Skeletal muscle satellite cell (primary cell): ENCODE results near the gene HAP1. TPM values are rescaled to one million over a fixed set of nuclear protein-coding genes. Genes with fewer than 3 reads are reported as not detected.
"Not testable (repeated sequence)": the region's sequence is repeated elsewhere in the genome, so short reads cannot be mapped to it uniquely, and the experiment has no call there.

Experiments
- H3K27me3 ChIP-seq: 2 replicates; pipeline ENCODE4 v1.7.0; 2013; ENCODE audit warnings: low read length; ENCODE audit not compliant: control insufficient read depth, insufficient read depth
- H3K36me3 ChIP-seq: 2 replicates; pipeline ENCODE4 v1.7.0; 2013; ENCODE audit warnings: mild to moderate bottlenecking, control low read depth, low read length; ENCODE audit not compliant: insufficient read depth
- H3K4me1 ChIP-seq: 2 replicates; pipeline ENCODE4 v1.7.0; 2013; ENCODE audit warnings: low read length; ENCODE audit not compliant: control insufficient read depth, insufficient read depth
- H3K4me2 ChIP-seq: 2 replicates; pipeline ENCODE4 v1.7.0; 2013; ENCODE audit warnings: mild to moderate bottlenecking, low read length
- H3K4me3 ChIP-seq: 2 replicates; pipeline ENCODE4 v1.7.0; 2013; ENCODE audit warnings: low read length
- H3K9ac ChIP-seq: 2 replicates; pipeline ENCODE4 v1.7.0; 2013; ENCODE audit warnings: mild to moderate bottlenecking, low read depth, low read length, moderate library complexity
- H3K9me3 ChIP-seq: replicated peaks from 2 replicates; pipeline ENCODE4 v1.7.0; 2013; ENCODE audit warnings: mild to moderate bottlenecking, control low read depth, low read length
- total RNA-seq: library from RNA; depleted of rRNA; stranded (reverse); fragments of >200 nt; gene quantifications from 2 replicates; pipeline ENCODE4 v1.2.3, GENCODE V29; 2012; rRNA removed

Gene HAP1, protein sequence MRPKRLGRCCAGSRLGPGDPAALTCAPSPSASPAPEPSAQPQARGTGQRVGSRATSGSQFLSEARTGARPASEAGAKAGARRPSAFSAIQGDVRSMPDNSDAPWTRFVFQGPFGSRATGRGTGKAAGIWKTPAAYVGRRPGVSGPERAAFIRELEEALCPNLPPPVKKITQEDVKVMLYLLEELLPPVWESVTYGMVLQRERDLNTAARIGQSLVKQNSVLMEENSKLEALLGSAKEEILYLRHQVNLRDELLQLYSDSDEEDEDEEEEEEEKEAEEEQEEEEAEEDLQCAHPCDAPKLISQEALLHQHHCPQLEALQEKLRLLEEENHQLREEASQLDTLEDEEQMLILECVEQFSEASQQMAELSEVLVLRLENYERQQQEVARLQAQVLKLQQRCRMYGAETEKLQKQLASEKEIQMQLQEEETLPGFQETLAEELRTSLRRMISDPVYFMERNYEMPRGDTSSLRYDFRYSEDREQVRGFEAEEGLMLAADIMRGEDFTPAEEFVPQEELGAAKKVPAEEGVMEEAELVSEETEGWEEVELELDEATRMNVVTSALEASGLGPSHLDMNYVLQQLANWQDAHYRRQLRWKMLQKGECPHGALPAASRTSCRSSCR
- total RNA-seq = not detected in 2 replicates

- Histone ChIP-seq H3K4me2 (peak within 1 kb of the TSS; percentile 84), H3K9ac (no peak within 1 kb of the TSS), H3K4me3 (peak within 1 kb of the TSS; percentile 64), H3K4me1 (peaks cover 12% of the 10 kb centered on the region), H3K27me3 (peaks cover 70% of the 10 kb centered on the region), H3K36me3 (no peaks in the 10 kb centered on the region), H3K9me3 (no peaks in the 10 kb centered on the region)
Measured at GRCh38 chr17:41734139-41734948, at the start of gene HAP1. Gene HAP1 (minus strand): TSS chr17:41734643. CDS start chr17:41734634, 9 bp downstream.

GRCh38 chr17:41782142-41782541 lies 47.7 kb upstream of the HAP1 start:
- H3K9me3 ChIP-seq = no peaks in the 10 kb centered on the region
- no peak overlapping the region for H3K4me3 ChIP-seq
- H3K36me3 ChIP-seq = no peaks in the 10 kb centered on the region
- peaks cover 38% of the 10 kb centered on the region for H3K4me1 ChIP-seq
- peaks cover 23% of the 10 kb centered on the region for H3K27me3 ChIP-seq
- no peak overlapping the region for H3K9ac ChIP-seq
- no peak overlapping the region for H3K4me2 ChIP-seq

DNA sequence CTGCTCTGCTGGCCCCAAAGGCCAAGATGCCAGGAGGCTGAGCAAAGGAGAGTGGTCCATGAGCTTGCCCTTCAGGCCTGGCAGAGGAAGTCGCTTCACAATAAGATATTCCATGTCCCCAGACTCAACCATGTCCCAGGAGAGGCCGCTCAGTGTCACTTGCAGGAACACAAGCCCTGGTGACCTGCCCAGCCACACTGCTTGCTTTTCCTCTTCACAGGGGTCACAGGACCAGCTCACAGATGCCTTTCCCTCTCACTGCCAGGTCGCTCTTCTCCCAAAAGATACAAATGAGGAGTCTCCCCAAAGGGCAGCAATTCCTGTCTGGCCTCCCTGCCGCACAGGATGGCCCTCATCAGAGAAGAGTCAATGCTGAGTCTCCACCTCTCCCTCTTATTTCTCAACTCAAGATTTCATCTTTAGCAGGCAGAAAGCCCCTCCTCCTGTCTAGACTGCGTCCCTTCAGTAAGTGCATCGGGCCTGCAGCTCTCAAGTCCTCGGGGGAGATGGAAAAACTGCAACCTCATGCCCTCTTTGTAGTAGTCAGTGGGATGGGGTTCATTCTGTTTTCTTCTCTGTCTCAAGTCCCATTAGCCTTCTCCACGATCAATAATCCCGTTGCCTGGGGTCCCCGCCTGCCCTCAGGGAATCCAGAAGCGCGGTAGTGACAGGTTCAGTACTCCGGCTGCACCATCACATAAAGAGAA lies 47.1 kb upstream of the HAP1 start:
- no peak overlapping the region for H3K4me3 ChIP-seq
- no peak overlapping the region for H3K4me2 ChIP-seq
- H3K27me3 ChIP-seq = peaks cover 17% of the 10 kb centered on the region
- H3K9ac ChIP-seq = no peak overlapping the region
- peaks cover 41% of the 10 kb centered on the region for H3K4me1 ChIP-seq
- H3K9me3 ChIP-seq = no peaks in the 10 kb centered on the region
- H3K36me3 ChIP-seq = no peaks in the 10 kb centered on the region

- no peaks in the 10 kb centered on the region for H3K9me3 ChIP-seq
- no peak overlapping the region for H3K4me2 ChIP-seq
- no peak overlapping the region for H3K9ac ChIP-seq
- peaks cover 31% of the 10 kb centered on the region for H3K4me1 ChIP-seq
- no peaks in the 10 kb centered on the region for H3K36me3 ChIP-seq
- H3K4me3 ChIP-seq = no peak overlapping the region
- H3K27me3 ChIP-seq = peaks cover 7% of the 10 kb centered on the region
Measured at GRCh38 chr17:41779954-41780353, 45.5 kb upstream of the HAP1 start.

DNA sequence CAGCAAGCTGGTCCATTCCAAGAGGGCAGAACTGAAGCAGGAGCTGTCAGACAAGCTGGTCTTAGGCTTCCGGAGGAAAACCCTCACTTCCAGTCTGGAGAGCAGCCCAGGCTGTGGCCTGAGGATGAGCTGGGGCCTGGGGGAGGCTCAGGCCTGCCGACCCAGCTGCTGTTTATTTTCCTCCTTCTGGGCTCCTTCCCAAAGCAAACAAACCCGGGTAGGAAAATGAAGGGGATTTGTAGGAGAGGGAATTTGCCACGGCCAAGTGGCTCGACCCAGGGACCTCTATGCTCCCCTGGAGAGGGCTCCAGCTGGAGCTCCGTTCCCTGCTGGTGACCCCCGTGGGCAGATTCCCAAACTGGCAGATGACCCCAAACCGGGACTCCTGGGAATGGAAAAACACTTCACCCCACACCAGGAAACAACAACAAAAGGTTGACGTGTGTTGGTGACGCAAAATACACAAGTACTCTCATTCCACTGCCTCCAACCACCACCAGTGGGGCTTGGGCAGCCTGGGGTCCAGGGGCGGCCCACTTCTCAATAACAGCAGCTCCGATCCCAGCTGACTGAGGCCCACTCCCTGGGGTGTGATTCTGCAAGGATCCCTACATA lies 43.2 kb upstream of the HAP1 start:
- Histone ChIP-seq H3K9me3 (no peaks in the 10 kb centered on the region), H3K36me3 (no peaks in the 10 kb centered on the region), H3K27me3 (peaks cover 7% of the 10 kb centered on the region), H3K9ac (peak overlapping the region; percentile 27), H3K4me1 (peaks cover 30% of the 10 kb centered on the region), H3K4me3 (no peak overlapping the region), H3K4me2 (peak overlapping the region; percentile 42)

GRCh38 chr17:41777157-41777573 lies 42.7 kb upstream of the HAP1 start:
- Histone ChIP-seq H3K4me1 (peaks cover 30% of the 10 kb centered on the region), H3K9me3 (no peaks in the 10 kb centered on the region), H3K4me2 (peak overlapping the region; percentile 37), H3K36me3 (no peaks in the 10 kb centered on the region), H3K9ac (peak overlapping the region; percentile 27), H3K27me3 (peaks cover 3% of the 10 kb centered on the region), H3K4me3 (no peak overlapping the region)

GRCh38 chr17:41776262-41776900 lies 41.9 kb upstream of the HAP1 start:
- H3K9me3 ChIP-seq, H3K27me3 ChIP-seq, H3K4me2 ChIP-seq, H3K4me3 ChIP-seq, H3K36me3 ChIP-seq, H3K9ac ChIP-seq: not testable (repeated sequence)
- peaks cover 26% of the 10 kb centered on the region for H3K4me1 ChIP-seq

- no peak overlapping the region for H3K9ac ChIP-seq
- peaks cover 26% of the 10 kb centered on the region for H3K4me1 ChIP-seq
Measured at GRCh38 chr17:41775394-41776226, 41.2 kb upstream of the HAP1 start.

GRCh38 chr17:41773731-41774193 lies 39.3 kb upstream of the HAP1 start:
- no peaks in the 10 kb centered on the region for H3K36me3 ChIP-seq
- H3K4me1 ChIP-seq = peaks cover 26% of the 10 kb centered on the region
- H3K27me3 ChIP-seq = no peaks in the 10 kb centered on the region
- no peak overlapping the region for H3K4me2 ChIP-seq
- H3K9ac ChIP-seq = no peak overlapping the region
- no peaks in the 10 kb centered on the region for H3K9me3 ChIP-seq
- no peak overlapping the region for H3K4me3 ChIP-seq

More at GRCh38 chr17:41775394-41776226, 41.2 kb upstream of the HAP1 start:
- no peak overlapping the region for H3K4me3 ChIP-seq
- no peaks in the 10 kb centered on the region for H3K27me3 ChIP-seq
- no peaks in the 10 kb centered on the region for H3K9me3 ChIP-seq
- H3K4me2 ChIP-seq = no peak overlapping the region
- no peaks in the 10 kb centered on the region for H3K36me3 ChIP-seq

DNA sequence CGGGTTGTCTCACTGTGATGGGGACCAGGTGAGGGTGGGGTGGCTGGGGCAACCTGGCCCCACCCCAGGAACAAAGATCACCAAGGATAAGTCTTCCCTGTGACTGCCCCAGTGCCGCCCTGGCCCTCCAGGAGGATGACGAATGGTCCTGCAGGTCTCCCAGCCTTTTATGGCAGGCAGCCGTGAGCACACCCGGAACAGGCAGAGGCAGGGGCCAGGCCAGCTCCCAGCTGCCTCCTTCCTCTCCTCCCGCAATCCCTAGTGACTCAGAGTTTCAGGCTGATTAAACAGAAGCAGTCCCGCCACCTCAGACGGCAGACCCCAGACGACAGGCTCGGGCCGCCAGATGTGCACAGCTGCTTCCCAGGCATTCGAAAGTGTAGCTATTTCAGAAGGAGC lies 38.7 kb upstream of the HAP1 start:
- H3K4me1 ChIP-seq = peaks cover 24% of the 10 kb centered on the region

More for the DNA sequence above, 38.7 kb upstream of the HAP1 start:
- H3K4me2 ChIP-seq = peak overlapping the region; percentile 49
- H3K27me3 ChIP-seq = no peaks in the 10 kb centered on the region
- H3K36me3 ChIP-seq = no peaks in the 10 kb centered on the region
- H3K9me3 ChIP-seq = no peaks in the 10 kb centered on the region
- no peak overlapping the region for H3K4me3 ChIP-seq
- no peak overlapping the region for H3K9ac ChIP-seq
